OCI-LY3 (cell line): ENCODE data around the gene CABP7.
A peak's percentile ranks its signal among the peaks of the same experiment; 100 is the strongest.

Experiments
- H2AFZ ChIP-seq: fragments of 200-600, 300-600 bp; shearing (Covaris generic); 2 replicates; pipeline ENCODE4 v1.6.0; 2014; ENCODE audit warnings: antibody characterized with exemption, low read depth, low read length
- H3K27ac ChIP-seq: fragments of 200-600, 300-600 bp; sonication (generic); 2 replicates; pipeline ENCODE4 v1.5.1; 2014; ENCODE audit warnings: mild to moderate bottlenecking, low read length, moderate library complexity, mixed read lengths
- H3K27me3 ChIP-seq: fragments of 200-600, 300-600 bp; sonication (generic); 2 replicates; pipeline ENCODE4 v1.6.1; 2014; ENCODE audit warnings: low read depth, low read length, mixed read lengths
- H3K36me3 ChIP-seq: fragments of 200-600, 300-600 bp; sonication (generic); replicated peaks from 2 replicates; pipeline ENCODE3; 2014; ENCODE audit warnings: low read depth, low read length, mixed read lengths
- H3K4me1 ChIP-seq: fragments of 300-600, 200-600 bp; sonication (generic); 2 replicates; pipeline ENCODE4 v1.6.1; 2014; ENCODE audit warnings: low read length, mixed read lengths
- H3K4me2 ChIP-seq: fragments of 200-600, 300-600 bp; sonication (generic); 2 replicates; pipeline ENCODE4 v1.6.1; 2014; ENCODE audit warnings: low read length, mixed read lengths
- H3K4me3 ChIP-seq: fragments of 300-600, 200-600 bp; sonication (generic); 2 replicates; pipeline ENCODE4 v1.5.1; 2014; ENCODE audit warnings: antibody characterized with exemption, mild to moderate bottlenecking, low read length, moderate library complexity
- H3K79me2 ChIP-seq: fragments of 300-600, 200-600 bp; shearing (Covaris generic); 2 replicates; pipeline ENCODE4 v1.6.1; 2014; ENCODE audit warnings: mild to moderate bottlenecking, low read length, mixed read lengths
- H3K9ac ChIP-seq: fragments of 300-600, 200-600 bp; shearing (Covaris generic); 2 replicates; pipeline ENCODE4 v1.6.0; 2014; ENCODE audit warnings: mild to moderate bottlenecking, low read length, moderate library complexity
- H3K9me3 ChIP-seq: fragments of 200-600, 300-600 bp; shearing (Covaris generic); 2 replicates; pipeline ENCODE4 v1.6.1; 2014; ENCODE audit warnings: low read length, mixed read lengths; ENCODE audit not compliant: insufficient read depth
- H4K20me1 ChIP-seq: fragments of 200-600, 300-600 bp; sonication (generic); 2 replicates; pipeline ENCODE4 v1.6.1; 2016; ENCODE audit warnings: low read length, mixed read lengths; ENCODE audit not compliant: insufficient read depth
- EZH2phosphoT487 ChIP-seq: fragments of 200-600 bp; shearing (Covaris generic); IDR thresholded peaks from 2 replicates; pipeline ENCODE4 v1.6.1; 2018; ENCODE audit warnings: antibody characterized with exemption, mixed run types, low read depth
- TF ChIP-seq, protein P1 (sequence below): fragments of 200-600, 300-600 bp; sonication (generic); IDR thresholded peaks from 2 replicates; pipeline ENCODE4 v1.5.1; 2014; ENCODE audit warnings: antibody characterized with exemption, low read length, low read depth

Gene CABP7

DNA sequence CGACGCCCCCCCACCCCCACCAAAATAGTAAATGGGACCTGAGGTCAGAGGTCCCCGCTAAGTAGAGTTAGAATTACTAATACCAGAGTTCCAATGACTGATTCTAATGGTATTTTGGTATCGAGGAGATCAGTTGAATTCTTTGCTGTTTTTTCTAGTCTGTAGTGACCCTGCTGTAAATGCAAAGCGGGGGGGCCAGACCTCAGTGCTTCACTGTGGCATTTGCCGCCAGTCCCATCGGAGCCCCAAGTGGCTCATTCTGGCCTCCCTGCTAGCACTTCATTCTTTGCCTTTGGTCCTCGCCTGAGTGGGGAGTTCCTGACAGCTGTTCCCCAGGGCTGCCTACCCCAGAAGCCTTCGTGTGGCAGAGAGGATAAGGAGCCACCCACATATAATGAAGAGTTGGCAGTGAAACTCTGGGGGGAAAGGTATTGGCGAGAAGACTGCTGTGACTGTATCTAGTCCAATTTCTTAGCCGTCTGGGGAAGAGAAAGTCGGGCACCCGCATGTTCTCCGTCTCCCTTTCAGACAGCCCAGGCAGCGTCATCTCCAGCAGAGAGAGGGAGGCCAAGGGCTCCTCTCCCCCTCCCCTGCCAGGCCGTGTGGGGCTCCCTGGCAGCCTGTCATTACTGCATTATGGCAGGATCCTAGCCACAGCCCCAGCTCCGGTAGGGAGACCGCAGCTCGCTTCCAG is 19.4 kb upstream of the CABP7 start:
- Histone ChIP-seq H3K4me2 (no peak overlapping the region), H3K9ac (no peak overlapping the region), H3K4me1 (peaks cover 13% of the 10 kb centered on the region), H4K20me1 (no peaks in the 10 kb centered on the region), H2AFZ (no peak overlapping the region), H3K9me3 (no peaks in the 10 kb centered on the region), H3K79me2 (no peaks in the 10 kb centered on the region), H3K27ac (no peak overlapping the region), H3K4me3 (no peak overlapping the region), H3K36me3 (peaks cover 4% of the 10 kb centered on the region), H3K27me3 (peaks cover 12% of the 10 kb centered on the region)
- TF ChIP-seq, protein P1, sequence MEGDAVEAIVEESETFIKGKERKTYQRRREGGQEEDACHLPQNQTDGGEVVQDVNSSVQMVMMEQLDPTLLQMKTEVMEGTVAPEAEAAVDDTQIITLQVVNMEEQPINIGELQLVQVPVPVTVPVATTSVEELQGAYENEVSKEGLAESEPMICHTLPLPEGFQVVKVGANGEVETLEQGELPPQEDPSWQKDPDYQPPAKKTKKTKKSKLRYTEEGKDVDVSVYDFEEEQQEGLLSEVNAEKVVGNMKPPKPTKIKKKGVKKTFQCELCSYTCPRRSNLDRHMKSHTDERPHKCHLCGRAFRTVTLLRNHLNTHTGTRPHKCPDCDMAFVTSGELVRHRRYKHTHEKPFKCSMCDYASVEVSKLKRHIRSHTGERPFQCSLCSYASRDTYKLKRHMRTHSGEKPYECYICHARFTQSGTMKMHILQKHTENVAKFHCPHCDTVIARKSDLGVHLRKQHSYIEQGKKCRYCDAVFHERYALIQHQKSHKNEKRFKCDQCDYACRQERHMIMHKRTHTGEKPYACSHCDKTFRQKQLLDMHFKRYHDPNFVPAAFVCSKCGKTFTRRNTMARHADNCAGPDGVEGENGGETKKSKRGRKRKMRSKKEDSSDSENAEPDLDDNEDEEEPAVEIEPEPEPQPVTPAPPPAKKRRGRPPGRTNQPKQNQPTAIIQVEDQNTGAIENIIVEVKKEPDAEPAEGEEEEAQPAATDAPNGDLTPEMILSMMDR: no peak
- no peak for TF ChIP-seq EZH2phosphoT487

DNA sequence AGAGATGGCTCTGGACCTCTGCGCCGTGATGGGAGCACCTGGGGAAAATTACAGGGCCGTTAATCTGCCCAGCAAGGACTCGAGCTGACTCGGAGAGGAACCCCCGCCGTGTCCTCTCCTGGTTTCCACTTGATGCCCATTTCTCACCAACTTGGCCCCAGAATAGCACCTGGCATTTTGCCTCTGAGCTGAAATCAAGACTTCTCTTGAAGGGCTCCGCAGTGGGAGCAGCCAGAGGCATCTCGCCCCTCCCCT is 19.0 kb upstream of the CABP7 start:
- Histone ChIP-seq H3K4me2 (no peak overlapping the region), H4K20me1 (no peaks in the 10 kb centered on the region), H3K79me2 (no peaks in the 10 kb centered on the region), H2AFZ (no peak overlapping the region), H3K27ac (no peak overlapping the region), H3K36me3 (peaks cover 4% of the 10 kb centered on the region), H3K9me3 (no peaks in the 10 kb centered on the region), H3K27me3 (peaks cover 12% of the 10 kb centered on the region), H3K9ac (no peak overlapping the region), H3K4me3 (no peak overlapping the region), H3K4me1 (peaks cover 13% of the 10 kb centered on the region)
- TF ChIP-seq EZH2phosphoT487: no peak
- TF ChIP-seq, protein P1: no peak

DNA sequence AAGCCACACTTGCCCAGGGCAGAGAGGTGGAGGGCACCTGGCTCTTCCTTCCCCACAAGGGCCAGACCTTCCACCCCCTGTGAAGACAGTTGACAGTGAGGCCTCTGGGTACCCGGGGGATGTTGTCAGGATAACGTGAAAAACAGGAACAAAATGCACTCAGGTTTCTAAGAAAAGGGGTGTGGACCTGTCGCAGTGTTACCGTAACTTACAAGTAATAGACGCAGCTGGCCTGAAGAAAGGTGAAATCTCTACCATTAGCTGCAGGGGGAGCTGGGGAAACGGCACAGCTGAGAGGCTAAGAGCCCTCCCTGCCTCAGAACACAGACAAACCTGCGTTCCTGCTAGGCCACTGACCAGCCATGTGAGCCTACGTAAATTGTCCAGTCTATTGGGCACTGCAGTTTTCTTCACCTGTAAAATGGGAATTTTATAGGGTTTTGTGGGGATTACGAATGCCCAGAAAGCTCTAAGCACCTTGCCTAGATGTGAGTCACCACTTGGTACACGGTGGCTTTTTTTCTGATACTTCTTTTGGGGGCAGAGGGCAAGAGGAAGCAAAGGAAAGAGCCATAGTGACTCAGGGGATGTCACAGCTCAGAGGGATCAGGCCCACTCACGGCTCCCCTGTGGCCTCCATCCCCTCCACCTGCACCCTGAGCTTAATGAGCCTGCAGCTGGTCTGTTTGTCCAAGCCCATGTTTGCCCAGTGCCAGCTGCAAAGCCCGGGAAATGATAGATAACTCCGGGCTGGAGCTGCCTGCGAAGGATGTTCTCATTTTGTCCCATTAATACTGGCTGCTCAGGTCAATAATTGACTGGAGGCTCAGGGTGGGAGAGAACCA is 18.4 kb upstream of the CABP7 start:
- Histone ChIP-seq H3K4me3 (no peak overlapping the region), H3K36me3 (peaks cover 4% of the 10 kb centered on the region), H4K20me1 (no peaks in the 10 kb centered on the region), H3K9ac (no peak overlapping the region), H3K9me3 (no peaks in the 10 kb centered on the region), H3K4me1 (peaks cover 13% of the 10 kb centered on the region), H3K27ac (no peak overlapping the region), H3K4me2 (no peak overlapping the region), H3K79me2 (no peaks in the 10 kb centered on the region), H3K27me3 (peaks cover 12% of the 10 kb centered on the region), H2AFZ (no peak overlapping the region)
- TF ChIP-seq EZH2phosphoT487: no peak
- TF ChIP-seq, protein P1: peak; percentile 46
